ENCODE data around the gene MRGPRX1.
A peak's percentile ranks its signal among the peaks of the same experiment; 100 is the strongest.
"Not testable (repeated sequence)": the region's sequence is repeated elsewhere in the genome, so short reads cannot be mapped to it uniquely, and the experiment has no call there.

The MRGPRX1 gene

DNA sequence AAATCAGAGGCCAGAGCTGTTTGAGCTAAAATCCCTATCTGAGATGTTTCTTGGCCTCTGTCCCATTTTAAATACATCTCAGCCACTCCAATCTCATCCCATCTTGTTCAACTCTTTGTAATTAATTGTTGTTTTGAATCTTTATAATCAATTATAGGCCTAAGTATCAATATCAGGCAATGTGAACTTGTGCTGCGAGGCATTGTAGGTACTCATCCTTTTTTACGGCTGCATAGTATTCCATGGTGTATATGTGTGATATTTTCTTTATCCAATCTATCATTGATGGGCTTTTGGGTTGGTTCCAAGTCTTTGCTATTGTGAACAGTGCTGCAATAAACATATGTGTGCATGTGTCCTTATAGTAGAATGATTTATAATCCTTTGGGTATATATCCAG, 47.5 kb downstream of the MRGPRX1 start:
- H4K8ac ChIP-seq (ENCODE audit: low read depth, low read length); H3K4ac ChIP-seq (ENCODE audit: low read depth, low read length); H3K36me3 ChIP-seq (ENCODE audit: control insufficient read depth, insufficient read depth, low read length); H3K27ac ChIP-seq (ENCODE audit: low read depth, low read length); H3K23ac ChIP-seq (ENCODE audit: low read length); H2BK120ac ChIP-seq (ENCODE audit: low read depth, low read length); H3K18ac ChIP-seq (ENCODE audit: low read length); DNase-seq; H3K9ac ChIP-seq (ENCODE audit: low read length); H3K4me2 ChIP-seq (ENCODE audit: low read length); H3K56ac ChIP-seq (ENCODE audit: low read length); H3K79me2 ChIP-seq (ENCODE audit: control insufficient read depth, insufficient read depth, low read length); H3K79me1 ChIP-seq (ENCODE audit: low read length); H2BK5ac ChIP-seq (ENCODE audit: low read length); H3K4me3 ChIP-seq (ENCODE audit: low read length); H4K5ac ChIP-seq (ENCODE audit: low read length); H3K27me3 ChIP-seq (ENCODE audit: insufficient read depth, low read length, poor library complexity); H2BK15ac ChIP-seq (replicated peaks; ENCODE audit: low read depth); H2AK5ac ChIP-seq (ENCODE audit: low read length); H3K4me1 ChIP-seq (ENCODE audit: control insufficient read depth, low read depth, low read length): not testable (repeated sequence)
- no CpG with 5 or more reads among the region's 2 CpGs for WGBS (ENCODE audit: extremely low coverage, insufficient coverage, low lambda C conversion rate)

DNA sequence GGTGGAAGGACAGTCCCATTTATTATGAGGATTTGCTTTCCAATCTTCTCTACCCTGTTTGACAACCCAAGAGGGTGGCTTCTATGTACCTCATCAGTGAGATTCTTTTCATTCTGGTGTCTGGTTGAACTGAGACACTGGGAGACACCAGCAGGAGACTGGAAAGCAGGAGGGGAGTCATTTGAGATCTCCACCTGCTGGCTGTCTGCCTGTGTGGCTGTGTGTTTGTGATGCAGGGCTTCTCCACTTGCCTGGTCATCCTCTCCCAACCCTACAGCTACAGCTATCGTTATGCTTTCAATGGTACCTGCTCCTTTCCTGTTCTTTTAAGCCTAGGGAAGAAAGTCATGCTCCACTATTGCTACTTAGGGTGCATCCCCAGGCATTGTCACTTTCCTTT, 48.6 kb downstream of the MRGPRX1 start:
- Histone ChIP-seq H3K4me3 (ENCODE audit: low read length) (no peak overlapping the region), H3K79me1 (ENCODE audit: low read length) (no peaks in the 10 kb centered on the region), H3K4me1 (ENCODE audit: control insufficient read depth, low read depth, low read length) (no peaks in the 10 kb centered on the region), H4K5ac (ENCODE audit: low read length) (no peak overlapping the region), H3K9ac (ENCODE audit: low read length) (no peak overlapping the region), H2BK5ac (ENCODE audit: low read length) (no peak overlapping the region), H3K23ac (ENCODE audit: low read length) (no peak overlapping the region), H3K56ac (ENCODE audit: low read length) (no peak overlapping the region), H3K27ac (ENCODE audit: low read depth, low read length) (no peak overlapping the region), H3K27me3 (ENCODE audit: insufficient read depth, low read length, poor library complexity) (no peaks in the 10 kb centered on the region), H3K4me2 (ENCODE audit: low read length) (no peak overlapping the region), H2BK15ac (replicated peaks; ENCODE audit: low read depth) (no peak overlapping the region), H3K18ac (ENCODE audit: low read length) (no peak overlapping the region), H2BK120ac (ENCODE audit: low read depth, low read length) (no peak overlapping the region), H3K79me2 (ENCODE audit: control insufficient read depth, insufficient read depth, low read length) (no peaks in the 10 kb centered on the region), H4K8ac (ENCODE audit: low read depth, low read length) (no peak overlapping the region), H3K36me3 (ENCODE audit: control insufficient read depth, insufficient read depth, low read length) (no peaks in the 10 kb centered on the region), H2AK5ac (ENCODE audit: low read length) (no peak overlapping the region), H3K4ac (ENCODE audit: low read depth, low read length) (no peak overlapping the region)
- no CpG with 5 or more reads among the region's 1 CpG for WGBS (ENCODE audit: extremely low coverage, insufficient coverage, low lambda C conversion rate)
- DNase-seq = peak; percentile 15
